Activated T-helper 17 cell treated with anti-CD3 and anti-CD28 coated beads, Interleukin-2, amount 50 U/mL, for 72 hours (primary cell): ENCODE results near the gene KLHDC1. TPM values are rescaled to one million over a fixed set of nuclear protein-coding genes. Genes with fewer than 3 reads are reported as not detected.

Experiments used
- ATAC-seq: fragments of 150-1000 bp; cut with Tn5 transposase; replicated peaks from 2 replicates; pipeline ENCODE4 v1.10.0; 2021; ENCODE audit warnings: mild to moderate bottlenecking, moderate library complexity
- H3K27ac Mint-ChIP-seq: one replicate; pipeline ENCODE4 v1.8.0; 2022; ENCODE audit warnings: mixed read lengths
- H3K27me3 Mint-ChIP-seq: one replicate; pipeline ENCODE4 v1.8.0; 2022; ENCODE audit warnings: mixed read lengths
- H3K36me3 Mint-ChIP-seq: one replicate; pipeline ENCODE4 v1.8.0; 2022; ENCODE audit warnings: low read depth, mild to moderate bottlenecking, mixed read lengths
- H3K4me1 Mint-ChIP-seq: one replicate; pipeline ENCODE4 v1.8.0; 2022; ENCODE audit warnings: mixed read lengths
- H3K4me3 Mint-ChIP-seq: one replicate; pipeline ENCODE4 v1.8.0; 2022; ENCODE audit warnings: mild to moderate bottlenecking, mixed read lengths
- H3K9me3 Mint-ChIP-seq: one replicate; pipeline ENCODE4 v1.8.0; 2022; ENCODE audit warnings: mixed read lengths
- total RNA-seq, 2 donors: library from RNA; stranded (reverse); gene quantifications; one replicate each; pipeline ENCODE4 v1.2.3, GENCODE V29; 2022

Gene KLHDC1
- total RNA-seq, 2 donors from 2014 or later, result 0.97 to 1.5 TPM

- Mint-ChIP-seq H3K27ac (no peak overlapping the region), H3K36me3 (peaks cover 100% of the 10 kb centered on the region)
These were observed 90.6 kb downstream of the KLHDC1 start for GRCh38 chr14:49783394-49784014.

GRCh38 chr14:49786315-49786714, 93.4 kb downstream of the KLHDC1 start:
- Mint-ChIP-seq H3K27me3 (no peaks in the 10 kb centered on the region), H3K27ac (peak overlapping the region; percentile 60), H3K4me1 (peaks cover 7% of the 10 kb centered on the region), H3K36me3 (peaks cover 100% of the 10 kb centered on the region), H3K9me3 (no peaks in the 10 kb centered on the region), H3K4me3 (no peak overlapping the region)
- ATAC-seq, result no peak

More at GRCh38 chr14:49783394-49784014, 90.6 kb downstream of the KLHDC1 start:
- no peak overlapping the region for H3K4me3 Mint-ChIP-seq
- H3K4me1 Mint-ChIP-seq, result no peaks in the 10 kb centered on the region
- no peak for ATAC-seq
- H3K9me3 Mint-ChIP-seq, result no peaks in the 10 kb centered on the region
- no peaks in the 10 kb centered on the region for H3K27me3 Mint-ChIP-seq

- H3K4me1 Mint-ChIP-seq, result peaks cover 13% of the 10 kb centered on the region
- H3K27ac Mint-ChIP-seq, result no peak overlapping the region
- H3K9me3 Mint-ChIP-seq, result no peaks in the 10 kb centered on the region
- H3K4me3 Mint-ChIP-seq, result no peak overlapping the region
- H3K27me3 Mint-ChIP-seq, result no peaks in the 10 kb centered on the region
- H3K36me3 Mint-ChIP-seq, result peaks cover 100% of the 10 kb centered on the region
- no peak for ATAC-seq
These were observed 99.7 kb downstream of the KLHDC1 start for GRCh38 chr14:49792618-49793017.

GRCh38 chr14:49796025-49796424, 103.1 kb downstream of the KLHDC1 start:
- Mint-ChIP-seq H3K4me1 (peaks cover 5% of the 10 kb centered on the region), H3K36me3 (peaks cover 100% of the 10 kb centered on the region), H3K27me3 (no peaks in the 10 kb centered on the region), H3K27ac (peak overlapping the region; percentile 28), H3K9me3 (no peaks in the 10 kb centered on the region), H3K4me3 (no peak overlapping the region)
- no peak for ATAC-seq

Other genes starting within 250 kb of the KLHDC1 start
- gene RPS29, start 106.7 kb upstream of the KLHDC1 start, total RNA-seq, result 1,000 to 10,000 TPM; 2,187 to 2,396 TPM
- gene LRR1, start 94.2 kb upstream of the KLHDC1 start, total RNA-seq, result 10 to 100 TPM; 29.6 to 62.2 TPM
- 100 to 1,000 TPM; 182 to 184 TPM for gene RPL36AL, start 72.5 kb upstream of the KLHDC1 start, total RNA-seq
- 10 to 100 TPM; 44.6 to 49.3 TPM for gene MGAT2, start 72.3 kb upstream of the KLHDC1 start, total RNA-seq
- 10 to 100 TPM in 1 of 2 donors, 1 to 10 TPM in 1; 9.3 to 11.6 TPM for gene DNAAF2, start 57.9 kb upstream of the KLHDC1 start, total RNA-seq
- gene POLE2, start 4.9 kb upstream of the KLHDC1 start, total RNA-seq, result 10 to 100 TPM; 33.5 to 46.8 TPM
- 10 to 100 TPM; 14.4 to 22.5 TPM for gene KLHDC2, start 75.0 kb downstream of the KLHDC1 start, total RNA-seq
- 10 to 100 TPM; 79.9 to 86.6 TPM for gene NEMF, start 159.7 kb downstream of the KLHDC1 start, total RNA-seq
- gene ARF6, start 200.0 kb downstream of the KLHDC1 start, total RNA-seq, result 100 to 1,000 TPM; 161 to 163 TPM